KMS-11 (cell line): ENCODE measurements around the gene SLC30A3.
A peak's percentile ranks its signal among the peaks of the same experiment; 100 is the strongest.

ENCODE experiments used
- H2AFZ ChIP-seq: fragments of 200-600 bp; sonication (generic); 2 replicates; pipeline ENCODE4 v1.6.1; 2016; ENCODE audit warnings: antibody characterized with exemption, mixed run types, low read depth
- H3K27ac ChIP-seq: fragments of 200-600 bp; sonication (generic); 2 replicates; pipeline ENCODE4 v1.6.1; 2016; ENCODE audit warnings: mild to moderate bottlenecking, mixed run types
- H3K27me3 ChIP-seq: fragments of 200-600 bp; sonication (generic); 2 replicates; pipeline ENCODE4 v1.6.1; 2017; ENCODE audit warnings: mild to moderate bottlenecking, low read depth, mixed run types, moderate library complexity; ENCODE audit not compliant: insufficient read depth
- H3K36me3 ChIP-seq: fragments of 200-600 bp; sonication (generic); 2 replicates; pipeline ENCODE4 v1.6.1; 2017; ENCODE audit warnings: mild to moderate bottlenecking, mixed run types; ENCODE audit not compliant: insufficient read depth
- H3K4me1 ChIP-seq: fragments of 200-600 bp; sonication (generic); 2 replicates; pipeline ENCODE4 v1.6.1; 2016; ENCODE audit warnings: mild to moderate bottlenecking, low read depth, mixed run types; ENCODE audit not compliant: poor library complexity, severe bottlenecking
- H3K4me2 ChIP-seq: fragments of 200-600 bp; sonication (generic); 2 replicates; pipeline ENCODE4 v1.7.0; 2016; ENCODE audit warnings: mild to moderate bottlenecking, mixed run types
- H3K4me3 ChIP-seq: fragments of 200-600 bp; sonication (generic); IDR thresholded peaks from 2 replicates; pipeline ENCODE4 v1.6.1; 2017; ENCODE audit warnings: low read depth, low read length, mixed read lengths; ENCODE audit not compliant: insufficient read depth
- H3K79me2 ChIP-seq: fragments of 200-600 bp; sonication (generic); 2 replicates; pipeline ENCODE4 v1.6.1; 2016; ENCODE audit warnings: low read depth, mixed run types; ENCODE audit not compliant: insufficient read depth
- H3K9ac ChIP-seq: fragments of 200-600 bp; sonication (generic); 2 replicates; pipeline ENCODE4 v1.6.1; 2016; ENCODE audit warnings: mild to moderate bottlenecking, mixed run types
- H4K20me1 ChIP-seq: fragments of 200-600 bp; sonication (generic); 2 replicates; pipeline ENCODE4 v1.6.1; 2016; ENCODE audit warnings: mild to moderate bottlenecking, mixed run types; ENCODE audit not compliant: insufficient read depth
- CTCF ChIP-seq: fragments of 200-600 bp; sonication (generic); conservative IDR thresholded peaks from 2 replicates; pipeline ENCODE4 v1.6.1; 2017; ENCODE audit warnings: low read depth, mild to moderate bottlenecking, antibody characterized with exemption, low read length, moderate library complexity, mixed read lengths

SLC30A3 gene

GRCh38 chr2:27222407-27222806 is 40.4 kb downstream of the SLC30A3 start:
- H3K27me3 ChIP-seq: no peaks in the 10 kb centered on the region
- no peak overlapping the region for H3K27ac ChIP-seq
- H3K4me2 ChIP-seq: no peak overlapping the region
- H3K9ac ChIP-seq: no peak overlapping the region
- no peak overlapping the region for H2AFZ ChIP-seq
- H3K36me3 ChIP-seq: peaks cover 6% of the 10 kb centered on the region; the same call in 1 of the 2 replicates
- H3K4me1 ChIP-seq: peaks cover 15% of the 10 kb centered on the region
- no peak for TF ChIP-seq CTCF
- H3K4me3 ChIP-seq: no peak overlapping the region
- H3K79me2 ChIP-seq: peaks cover 28% of the 10 kb centered on the region
- no peaks in the 10 kb centered on the region for H4K20me1 ChIP-seq

- Histone ChIP-seq H3K9ac (no peak overlapping the region), H3K27ac (no peak overlapping the region), H3K4me1 (peaks cover 23% of the 10 kb centered on the region), H2AFZ (no peak overlapping the region), H3K27me3 (no peaks in the 10 kb centered on the region), H3K4me3 (no peak overlapping the region), H3K36me3 (peaks cover 6% of the 10 kb centered on the region; the same call in 1 of the 2 replicates), H3K4me2 (no peak overlapping the region), H4K20me1 (no peaks in the 10 kb centered on the region), H3K79me2 (peaks cover 29% of the 10 kb centered on the region)
- TF ChIP-seq CTCF: no peak
Observed at GRCh38 chr2:27221166-27221565, 41.7 kb downstream of the SLC30A3 start.

- TF ChIP-seq CTCF: no peak
- Histone ChIP-seq H3K4me1 (peaks cover 23% of the 10 kb centered on the region), H3K4me3 (no peak overlapping the region), H3K79me2 (peaks cover 29% of the 10 kb centered on the region), H3K27me3 (no peaks in the 10 kb centered on the region), H3K4me2 (no peak overlapping the region), H3K36me3 (peaks cover 6% of the 10 kb centered on the region; the same call in 1 of the 2 replicates), H3K9ac (no peak overlapping the region), H2AFZ (no peak overlapping the region), H4K20me1 (no peaks in the 10 kb centered on the region), H3K27ac (no peak overlapping the region)
Observed at GRCh38 chr2:27220091-27220490, 42.8 kb downstream of the SLC30A3 start.

GRCh38 chr2:27219091-27219490 is 43.8 kb downstream of the SLC30A3 start:
- no peak for TF ChIP-seq CTCF
- H3K27me3 ChIP-seq: no peaks in the 10 kb centered on the region
- H3K9ac ChIP-seq: no peak overlapping the region
- H3K79me2 ChIP-seq: peaks cover 29% of the 10 kb centered on the region
- H2AFZ ChIP-seq: no peak overlapping the region
- peaks cover 6% of the 10 kb centered on the region; the same call in 1 of the 2 replicates for H3K36me3 ChIP-seq
- H4K20me1 ChIP-seq: no peaks in the 10 kb centered on the region
- no peak overlapping the region for H3K4me3 ChIP-seq
- H3K4me2 ChIP-seq: peak overlapping the region; percentile 77; the same call in 1 of the 2 replicates
- H3K4me1 ChIP-seq: peaks cover 28% of the 10 kb centered on the region
- H3K27ac ChIP-seq: no peak overlapping the region
